DND-41 (cell line): ENCODE data around the gene CFAP54.

Experiments
- EZH2 ChIP-seq: IDR thresholded peaks from 3 replicates; pipeline ENCODE4 v1.6.1; 2012; ENCODE audit warnings: borderline replicate concordance, low read depth, mild to moderate bottlenecking, moderate library complexity, low read length, inconsistent platforms; ENCODE audit not compliant: severe bottlenecking
- TF ChIP-seq, protein P1 (sequence below): IDR thresholded peaks from 2 replicates; pipeline ENCODE4 v1.5.1; 2012; ENCODE audit warnings: borderline replicate concordance, low read length, moderate library complexity, mild to moderate bottlenecking; ENCODE audit not compliant: poor library complexity, severe bottlenecking; ENCODE audit errors: extremely low read depth

DNA sequence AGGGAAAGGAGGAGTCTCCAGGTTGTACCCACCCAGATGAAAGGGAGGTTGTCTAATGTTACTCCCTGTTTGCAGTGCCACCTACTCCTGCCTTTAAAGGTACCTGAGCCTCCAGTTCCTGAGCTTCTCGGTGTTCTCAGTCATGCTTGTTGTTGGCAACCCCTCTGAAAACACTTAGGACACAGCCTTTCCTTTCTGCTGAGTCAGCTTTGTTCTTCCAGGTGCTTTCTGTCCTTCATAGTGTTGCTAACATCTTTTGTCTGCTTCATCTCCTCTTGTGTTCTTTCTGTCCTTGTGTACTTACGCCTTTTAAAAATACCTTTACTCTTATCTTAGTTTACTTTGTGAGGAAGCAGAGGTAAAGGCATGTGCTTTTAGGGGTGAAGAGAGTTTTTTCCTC, 320.7 kb downstream of the CFAP54 start:
- TF ChIP-seq, protein P1, sequence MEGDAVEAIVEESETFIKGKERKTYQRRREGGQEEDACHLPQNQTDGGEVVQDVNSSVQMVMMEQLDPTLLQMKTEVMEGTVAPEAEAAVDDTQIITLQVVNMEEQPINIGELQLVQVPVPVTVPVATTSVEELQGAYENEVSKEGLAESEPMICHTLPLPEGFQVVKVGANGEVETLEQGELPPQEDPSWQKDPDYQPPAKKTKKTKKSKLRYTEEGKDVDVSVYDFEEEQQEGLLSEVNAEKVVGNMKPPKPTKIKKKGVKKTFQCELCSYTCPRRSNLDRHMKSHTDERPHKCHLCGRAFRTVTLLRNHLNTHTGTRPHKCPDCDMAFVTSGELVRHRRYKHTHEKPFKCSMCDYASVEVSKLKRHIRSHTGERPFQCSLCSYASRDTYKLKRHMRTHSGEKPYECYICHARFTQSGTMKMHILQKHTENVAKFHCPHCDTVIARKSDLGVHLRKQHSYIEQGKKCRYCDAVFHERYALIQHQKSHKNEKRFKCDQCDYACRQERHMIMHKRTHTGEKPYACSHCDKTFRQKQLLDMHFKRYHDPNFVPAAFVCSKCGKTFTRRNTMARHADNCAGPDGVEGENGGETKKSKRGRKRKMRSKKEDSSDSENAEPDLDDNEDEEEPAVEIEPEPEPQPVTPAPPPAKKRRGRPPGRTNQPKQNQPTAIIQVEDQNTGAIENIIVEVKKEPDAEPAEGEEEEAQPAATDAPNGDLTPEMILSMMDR, result no peak
- no peak for TF ChIP-seq EZH2
